HTR-8/SVneo (cell line): ENCODE results near the gene NUP107.

Experiments
- DNase-seq: peaks from one replicate; pipeline ENCODE4 v3.0.0; 2011; ENCODE audit warnings: low spot score, mixed read lengths; ENCODE audit not compliant: insufficient read length
- FAIRE-seq: peaks from 2 replicates; lab custom pipeline; 2011; peaks lifted over from hg19 to GRCh38; lab: Jason Lieb, UNC

Gene NUP107

GRCh38 chr12:68771223-68771925 lies 84.6 kb downstream of the NUP107 start:
- FAIRE-seq, result no peak

GRCh38 chr12:68772714-68773113 lies 85.9 kb downstream of the NUP107 start:
- FAIRE-seq (no peak), DNase-seq (no peak)

More at GRCh38 chr12:68771223-68771925, 84.6 kb downstream of the NUP107 start:
- DNase-seq, result no peak

- no peak for FAIRE-seq
- DNase-seq, result no peak
Observed at GRCh38 chr12:68773582-68773981, 86.8 kb downstream of the NUP107 start.

- DNase-seq, result no peak
- FAIRE-seq, result no peak
Observed at GRCh38 chr12:68775121-68775630, 88.4 kb downstream of the NUP107 start.

- DNase-seq (no peak), FAIRE-seq (no peak)
Observed at GRCh38 chr12:68776976-68777610, 90.3 kb downstream of the NUP107 start.

- no peak for DNase-seq
- FAIRE-seq, result no peak
Observed at GRCh38 chr12:68779280-68779679, 92.5 kb downstream of the NUP107 start.

- FAIRE-seq, result no peak
- DNase-seq, result no peak
Observed at GRCh38 chr12:68780731-68781130, 94.0 kb downstream of the NUP107 start.

- FAIRE-seq (no peak), DNase-seq (no peak)
Observed at GRCh38 chr12:68781728-68782127, 95.0 kb downstream of the NUP107 start.

GRCh38 chr12:68784015-68784414 lies 97.2 kb downstream of the NUP107 start:
- no peak for DNase-seq
- no peak for FAIRE-seq

GRCh38 chr12:68785358-68785757 lies 98.6 kb downstream of the NUP107 start:
- DNase-seq (no peak), FAIRE-seq (no peak)

GRCh38 chr12:68785823-68786222 lies 99.0 kb downstream of the NUP107 start:
- FAIRE-seq, result no peak
- DNase-seq, result no peak

- FAIRE-seq, result no peak
- DNase-seq, result peak; percentile 17
Observed at GRCh38 chr12:68786929-68787328, 100.2 kb downstream of the NUP107 start.

GRCh38 chr12:68788554-68789143 lies 101.9 kb downstream of the NUP107 start:
- FAIRE-seq, result no peak
- no peak for DNase-seq

- DNase-seq (no peak), FAIRE-seq (no peak)
Observed at GRCh38 chr12:68789144-68789878, 102.5 kb downstream of the NUP107 start.

GRCh38 chr12:68790081-68790951 lies 103.5 kb downstream of the NUP107 start:
- no peak for FAIRE-seq
- DNase-seq, result no peak

- FAIRE-seq (no peak), DNase-seq (no peak)
Observed at GRCh38 chr12:68790952-68791234, 104.1 kb downstream of the NUP107 start.

GRCh38 chr12:68791897-68792481 lies 105.2 kb downstream of the NUP107 start:
- DNase-seq (no peak), FAIRE-seq (no peak)

- DNase-seq (peak; percentile 75), FAIRE-seq (no peak)
Observed at GRCh38 chr12:68792952-68793351, 106.2 kb downstream of the NUP107 start.

- DNase-seq, result no peak
Observed at GRCh38 chr12:68793436-68793835, 106.7 kb downstream of the NUP107 start.

More at GRCh38 chr12:68793436-68793835, 106.7 kb downstream of the NUP107 start:
- no peak for FAIRE-seq
